Activated T-helper 2 cell treated with anti-CD3 and anti-CD28 coated beads, Interferon-gamma antibody, Interleukin-2, Interleukin-4, amounts not matched to agents 10 μg/mL and 5 μg/mL and 100 μg/mL, durations not matched to agents 14 hours and 24 hours and 36 hours (primary cell): ENCODE measurements around the gene TNS4. TPM values are rescaled to one million over a fixed set of nuclear protein-coding genes. Genes with fewer than 3 reads are reported as not detected.
A peak's percentile ranks its signal among the peaks of the same experiment; 100 is the strongest.
"Not testable (repeated sequence)": the region's sequence is repeated elsewhere in the genome, so short reads cannot be mapped to it uniquely, and the experiment has no call there.

Experiments used
- DNase-seq: peaks from one replicate; pipeline ENCODE4 v3.0.0; 2021; ENCODE audit warnings: low spot score
- H3K27ac Mint-ChIP-seq: one replicate; pipeline ENCODE4 v1.8.0; 2021; ENCODE audit warnings: mixed read lengths
- H3K27me3 Mint-ChIP-seq: one replicate; pipeline ENCODE4 v1.8.0; 2021; ENCODE audit warnings: low read depth, mixed read lengths
- H3K36me3 Mint-ChIP-seq: one replicate; pipeline ENCODE4 v1.8.0; 2021; ENCODE audit warnings: low read depth, mixed read lengths
- H3K4me1 Mint-ChIP-seq: one replicate; pipeline ENCODE4 v1.8.0; 2021; ENCODE audit warnings: low read depth, mixed read lengths
- H3K4me3 Mint-ChIP-seq: one replicate; pipeline ENCODE4 v1.8.0; 2021; ENCODE audit warnings: low read depth, mild to moderate bottlenecking, moderate library complexity, mixed read lengths
- H3K9me3 Mint-ChIP-seq: one replicate; pipeline ENCODE4 v1.8.0; 2021; ENCODE audit warnings: mixed read lengths
- intact Hi-C: fragments of 100-400 bp; cut with micrococcal nuclease; formaldehyde crosslinking; loops from one replicate; pipeline ENCODE4 v1.15.1; 2023
- total RNA-seq: library from RNA; stranded (reverse); gene quantifications from 2 replicates; pipeline ENCODE4 v1.2.3, GENCODE V29; 2022

The TNS4 gene
- total RNA-seq = 8.7 and 9.0 TPM in 2 replicates

GRCh38 chr17:40501499-40501911, at the start of gene TNS4:
Gene TNS4 (minus strand): TSS chr17:40501623. CDS start chr17:40496425, 5,198 bp downstream.
- Mint-ChIP-seq H3K4me1 (peaks cover 10% of the 10 kb centered on the region), H3K4me3 (no peak within 1 kb of the TSS), H3K36me3 (no peaks in the 10 kb centered on the region), H3K9me3 (no peaks in the 10 kb centered on the region), H3K27me3 (no peaks in the 10 kb centered on the region), H3K27ac (no peak within 1 kb of the TSS)
- DNase-seq = no peak
- intact Hi-C loops = no loop called here

GRCh38 chr17:40550608-40551007, 49.2 kb upstream of the TNS4 start:
- Mint-ChIP-seq H3K4me1 (peaks cover 72% of the 10 kb centered on the region), H3K36me3 (peaks cover 55% of the 10 kb centered on the region), H3K4me3 (no peak overlapping the region), H3K27me3 (no peaks in the 10 kb centered on the region), H3K27ac (peak overlapping the region; percentile 46), H3K9me3 (no peaks in the 10 kb centered on the region)
- peak; percentile 6 for DNase-seq
- intact Hi-C loops = no loop called here

GRCh38 chr17:40548982-40549685, 47.7 kb upstream of the TNS4 start:
- no peaks in the 10 kb centered on the region for H3K27me3 Mint-ChIP-seq
- peak overlapping the region; percentile 72 for H3K27ac Mint-ChIP-seq
- H3K9me3 Mint-ChIP-seq = no peaks in the 10 kb centered on the region
- no peak overlapping the region for H3K4me3 Mint-ChIP-seq
- intact Hi-C loops = loop anchor here (1.0 to 10.0 kb wide), 2 partner anchors 8 to 856 kb away; no protein-coding TSS in a partner anchor
- DNase-seq = peak; percentile 8
- peaks cover 40% of the 10 kb centered on the region for H3K36me3 Mint-ChIP-seq
- H3K4me1 Mint-ChIP-seq = peaks cover 61% of the 10 kb centered on the region

- Mint-ChIP-seq H3K36me3 (peaks cover 34% of the 10 kb centered on the region), H3K27me3 (no peaks in the 10 kb centered on the region), H3K27ac (peak overlapping the region; percentile 32), H3K4me1 (peaks cover 58% of the 10 kb centered on the region), H3K4me3 (no peak overlapping the region), H3K9me3 (no peaks in the 10 kb centered on the region)
- peak; percentile 6 for DNase-seq
- intact Hi-C loops = loop anchor here (10.0 kb wide), 1 partner anchor 856 kb away; no protein-coding TSS in a partner anchor
Observed at GRCh38 chr17:40548491-40548981, 47.1 kb upstream of the TNS4 start.

- H3K36me3 Mint-ChIP-seq = peaks cover 31% of the 10 kb centered on the region
- H3K27me3 Mint-ChIP-seq = no peaks in the 10 kb centered on the region
- H3K4me3 Mint-ChIP-seq = no peak overlapping the region
- peak overlapping the region; percentile 32 for H3K27ac Mint-ChIP-seq
- no peaks in the 10 kb centered on the region for H3K9me3 Mint-ChIP-seq
- H3K4me1 Mint-ChIP-seq = peaks cover 58% of the 10 kb centered on the region
- intact Hi-C loops = loop anchor here (10.0 kb wide), 1 partner anchor 857 kb away; no protein-coding TSS in a partner anchor
- no peak for DNase-seq
Observed at GRCh38 chr17:40547785-40548478, 46.5 kb upstream of the TNS4 start.

- peaks cover 24% of the 10 kb centered on the region for H3K36me3 Mint-ChIP-seq
- peak overlapping the region; percentile 30 for H3K27ac Mint-ChIP-seq
- peaks cover 60% of the 10 kb centered on the region for H3K4me1 Mint-ChIP-seq
- DNase-seq = peak; percentile 59
- H3K27me3 Mint-ChIP-seq = no peaks in the 10 kb centered on the region
- no peaks in the 10 kb centered on the region for H3K9me3 Mint-ChIP-seq
- H3K4me3 Mint-ChIP-seq = no peak overlapping the region
- intact Hi-C loops = loop anchor here (10.0 kb wide), 1 partner anchor 858 kb away; no protein-coding TSS in a partner anchor
Observed at GRCh38 chr17:40547079-40547784, 45.8 kb upstream of the TNS4 start.

- H3K9me3 Mint-ChIP-seq, H3K4me3 Mint-ChIP-seq, H3K27ac Mint-ChIP-seq, DNase-seq, H3K27me3 Mint-ChIP-seq: not testable (repeated sequence)
- H3K36me3 Mint-ChIP-seq = peaks cover 19% of the 10 kb centered on the region
- H3K4me1 Mint-ChIP-seq = peaks cover 66% of the 10 kb centered on the region
- intact Hi-C loops = loop anchor here (10.0 kb wide), 1 partner anchor 858 kb away; no protein-coding TSS in a partner anchor
Observed at GRCh38 chr17:40546497-40546896, 45.1 kb upstream of the TNS4 start.

GRCh38 chr17:40545660-40546059, 44.2 kb upstream of the TNS4 start:
- Mint-ChIP-seq H3K36me3 (peaks cover 10% of the 10 kb centered on the region), H3K27ac (no peak overlapping the region)
- intact Hi-C loops = loop anchor here (10.0 kb wide), 1 partner anchor 859 kb away; no protein-coding TSS in a partner anchor

GRCh38 chr17:40542558-40543411, 41.4 kb upstream of the TNS4 start:
- intact Hi-C loops = loop anchor here (1.0 to 10.0 kb wide), 3 partner anchors 11 to 862 kb away; no protein-coding TSS in a partner anchor
- Mint-ChIP-seq H3K27ac (peak overlapping the region; percentile 94), H3K4me3 (peak overlapping the region; percentile 65), H3K9me3 (no peaks in the 10 kb centered on the region), H3K4me1 (peaks cover 68% of the 10 kb centered on the region), H3K27me3 (no peaks in the 10 kb centered on the region), H3K36me3 (peaks cover 3% of the 10 kb centered on the region)
- no peak for DNase-seq

More at GRCh38 chr17:40545660-40546059, 44.2 kb upstream of the TNS4 start:
- no peaks in the 10 kb centered on the region for H3K27me3 Mint-ChIP-seq
- H3K9me3 Mint-ChIP-seq = no peaks in the 10 kb centered on the region
- H3K4me3 Mint-ChIP-seq = no peak overlapping the region
- peaks cover 66% of the 10 kb centered on the region for H3K4me1 Mint-ChIP-seq
- no peak for DNase-seq

GRCh38 chr17:40541873-40542557, 40.6 kb upstream of the TNS4 start:
- Mint-ChIP-seq H3K36me3 (peaks cover 3% of the 10 kb centered on the region), H3K27me3 (no peaks in the 10 kb centered on the region)
- intact Hi-C loops = loop anchor here (1.0 to 10.0 kb wide), 6 partner anchors 7 to 863 kb away; no protein-coding TSS in a partner anchor

More at GRCh38 chr17:40541873-40542557, 40.6 kb upstream of the TNS4 start:
- Mint-ChIP-seq H3K4me1 (peaks cover 67% of the 10 kb centered on the region), H3K4me3 (peak overlapping the region; percentile 65), H3K9me3 (no peaks in the 10 kb centered on the region), H3K27ac (peak overlapping the region; percentile 94)
- no peak for DNase-seq
